Stimulated activated CD4-positive, alpha-beta T cell treated with anti-CD3 and anti-CD28 coated beads, Interleukin-1b, Interleukin-23, amount 100 ng/mL, for 1 hour (primary cell): ENCODE data around the gene LSM4.

ENCODE experiments used
- DNase-seq, 2 donors: peaks; one replicate each; pipeline ENCODE4 v3.0.0-alpha.2; 2020; ENCODE audit warnings: low read depth in 2 of 2

Gene LSM4

DNA sequence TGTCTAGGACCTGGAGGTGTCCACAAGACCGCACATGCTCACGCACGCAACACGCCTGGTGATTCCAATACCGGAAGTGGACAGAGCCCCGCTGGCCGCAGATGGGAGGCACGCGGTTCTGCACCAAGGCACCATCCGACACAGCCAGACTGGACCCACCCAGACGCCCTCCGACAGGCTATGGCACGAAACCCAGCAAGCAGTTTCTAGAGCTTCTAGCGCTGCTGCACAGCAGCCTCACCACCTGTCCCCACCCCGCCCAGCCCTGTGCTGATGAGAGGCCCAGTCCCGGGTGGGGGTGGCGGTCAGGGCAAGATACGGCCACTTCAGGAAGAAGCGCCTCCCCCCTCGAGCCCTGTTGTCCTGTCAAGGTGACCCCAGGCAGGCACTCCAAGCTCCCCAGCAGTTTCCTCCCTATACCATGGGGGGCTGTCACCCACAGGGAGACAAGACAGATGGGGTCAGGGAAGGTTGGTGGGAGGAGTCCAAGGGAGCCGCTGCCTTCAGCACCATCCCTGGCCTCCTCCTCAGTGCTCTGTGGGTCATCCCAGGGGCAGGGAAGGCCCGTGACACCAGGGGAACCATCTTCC, 11.3 kb downstream of the LSM4 start:
- DNase-seq, result no peak

DNA sequence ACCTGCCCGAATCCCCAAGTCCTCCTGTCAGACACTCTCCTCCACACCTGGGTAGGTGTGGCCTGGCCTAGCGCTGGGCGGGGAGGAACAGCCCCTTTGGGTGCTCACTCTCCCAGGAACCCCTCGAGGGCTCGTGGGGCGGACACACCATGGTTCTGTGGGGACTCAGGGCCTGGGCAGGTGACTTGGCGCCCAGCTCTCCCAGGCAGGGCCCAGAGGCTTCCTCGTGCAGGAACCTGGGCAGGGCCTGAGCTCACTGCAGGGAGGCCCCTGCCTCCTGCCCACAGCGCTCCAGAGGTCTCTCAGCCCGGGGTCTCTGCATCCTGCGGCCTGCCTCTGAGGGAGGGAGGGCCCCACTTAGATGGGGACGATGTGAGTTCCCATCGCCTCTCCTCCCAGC, 11.9 kb downstream of the LSM4 start:
- DNase-seq, result no peak

- no peak for DNase-seq
Measured at GRCh38 chr19:18310118-18310909, 12.6 kb downstream of the LSM4 start.

GRCh38 chr19:18309525-18310064, 13.3 kb downstream of the LSM4 start:
- no peak for DNase-seq

DNA sequence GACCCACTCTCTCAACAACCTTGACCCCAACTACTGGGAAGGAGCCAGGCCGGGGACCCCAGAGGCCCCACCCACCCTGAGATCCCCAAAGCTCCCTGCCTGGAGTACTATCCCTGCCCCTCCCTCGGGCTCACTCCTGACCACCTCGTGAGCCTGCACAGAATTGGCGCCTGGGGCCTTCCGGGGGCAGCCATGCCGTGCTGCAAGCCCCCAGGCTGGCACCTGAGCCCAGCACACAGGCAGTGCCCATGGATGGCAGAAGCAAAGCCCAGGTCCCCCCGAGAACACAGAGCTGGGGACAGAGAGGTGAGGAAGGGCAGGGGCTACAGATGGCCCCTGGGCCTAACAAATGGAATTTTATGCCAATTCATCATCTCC, 13.9 kb downstream of the LSM4 start:
- DNase-seq, result no peak

DNA sequence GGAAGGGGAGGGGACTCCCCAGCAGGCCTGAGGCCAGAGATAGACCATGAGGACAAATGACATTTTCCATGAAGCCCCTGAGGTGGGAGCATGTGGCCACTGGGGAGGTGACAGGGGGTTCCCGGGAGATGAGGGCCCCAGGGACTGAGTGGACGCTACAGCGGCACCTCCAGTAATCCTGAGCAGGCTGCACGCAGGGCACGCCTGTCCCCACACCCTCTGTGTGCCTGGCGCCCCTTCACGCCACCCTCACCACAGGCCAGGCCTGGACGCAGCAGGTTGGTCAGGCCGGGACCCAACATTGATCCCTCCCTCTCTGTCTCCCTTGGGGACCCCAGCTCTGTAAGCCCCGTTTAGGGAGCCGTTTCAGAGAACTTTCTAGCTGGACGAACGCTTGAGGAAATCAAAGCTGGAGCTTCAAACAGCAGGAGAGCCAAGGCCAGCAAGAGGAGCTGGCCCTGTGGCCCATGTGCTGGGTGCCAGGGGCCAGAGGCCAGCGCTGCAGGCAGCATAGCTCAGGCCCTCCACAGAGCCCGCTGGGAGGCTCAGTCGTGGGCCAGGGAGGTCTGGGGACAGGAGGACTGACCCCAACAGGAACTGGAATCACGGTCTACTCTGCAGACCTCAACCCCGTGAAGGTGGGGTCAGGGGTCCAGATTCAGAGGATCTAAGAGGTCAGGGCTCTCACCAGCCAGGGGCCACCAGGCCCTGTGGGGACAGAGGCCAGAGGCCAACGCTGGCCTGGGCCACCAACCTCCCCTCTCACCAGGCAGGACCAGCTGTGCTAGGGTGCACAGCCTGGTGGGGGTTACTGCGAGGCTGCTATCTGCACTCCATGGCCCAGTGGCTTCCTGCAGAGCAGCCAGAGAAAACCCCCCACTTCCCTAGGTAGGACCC, 14.6 kb downstream of the LSM4 start:
- DNase-seq, result no peak

- DNase-seq, result no peak
Measured at GRCh38 chr19:18307271-18307681, 15.6 kb downstream of the LSM4 start.

DNA sequence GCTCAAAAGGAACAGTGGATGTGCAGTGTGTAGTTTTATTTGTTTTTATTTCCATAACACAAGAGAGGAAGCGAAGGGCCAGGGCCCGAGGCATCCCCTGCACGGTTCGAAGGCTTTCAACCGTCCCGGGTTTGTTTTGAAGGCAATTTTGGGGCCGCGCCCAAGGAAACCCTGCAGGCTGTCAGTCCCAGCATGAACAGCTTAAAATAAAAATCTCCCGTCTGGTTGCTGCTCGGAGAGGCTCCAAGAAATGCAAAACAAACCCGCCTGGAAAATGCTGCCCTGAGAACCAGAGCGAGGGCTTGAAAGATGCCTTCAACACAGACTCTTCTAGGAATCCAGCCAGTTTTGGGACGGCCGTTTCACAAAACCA, 16.0 kb downstream of the LSM4 start:
- DNase-seq, result no peak

- no peak for DNase-seq
Measured at GRCh38 chr19:18306209-18306887, 16.5 kb downstream of the LSM4 start.

DNA sequence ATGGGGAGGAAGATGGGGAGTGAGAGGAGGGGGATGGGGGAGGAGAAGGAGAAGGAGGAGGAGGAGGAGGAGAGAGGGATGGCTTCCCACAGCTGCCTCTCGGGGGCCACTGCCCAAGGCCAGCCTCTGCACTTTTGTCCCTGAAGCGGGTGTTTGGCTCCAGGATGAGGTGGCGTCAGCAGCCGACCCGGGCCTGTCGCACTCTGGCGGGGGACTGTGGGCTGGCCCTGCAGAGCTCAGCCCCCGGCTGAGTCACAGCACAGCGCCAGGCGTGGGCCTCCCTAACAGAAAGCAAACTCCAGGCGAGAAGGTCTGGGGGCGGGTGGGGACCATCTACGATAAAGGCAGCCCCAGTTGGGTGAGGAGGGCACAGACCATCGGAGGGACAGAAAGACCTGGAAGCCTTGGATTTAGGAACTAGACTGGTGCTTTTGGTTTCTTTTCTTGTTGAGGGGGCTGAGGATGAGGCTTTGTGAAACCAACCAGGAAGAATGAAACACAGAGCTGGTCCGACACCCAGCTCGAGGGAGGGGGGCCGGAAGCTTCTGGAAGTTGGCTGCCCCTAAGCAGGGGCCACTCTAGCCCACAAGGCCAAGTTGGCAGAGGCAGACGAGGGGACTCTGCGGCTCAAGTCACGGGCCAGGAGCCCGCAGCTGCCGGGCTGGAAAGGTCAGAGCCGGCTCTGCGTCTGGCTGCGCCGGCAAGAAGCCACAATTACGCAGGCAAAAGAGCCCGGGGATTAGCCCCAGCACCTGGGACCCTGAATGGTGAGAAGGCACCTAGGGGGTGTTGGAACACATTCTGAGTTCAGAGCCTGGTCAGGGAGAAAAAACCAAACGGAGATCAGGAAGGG, 18.2 kb downstream of the LSM4 start:
- peak; percentile 57 to 64 for DNase-seq

DNA sequence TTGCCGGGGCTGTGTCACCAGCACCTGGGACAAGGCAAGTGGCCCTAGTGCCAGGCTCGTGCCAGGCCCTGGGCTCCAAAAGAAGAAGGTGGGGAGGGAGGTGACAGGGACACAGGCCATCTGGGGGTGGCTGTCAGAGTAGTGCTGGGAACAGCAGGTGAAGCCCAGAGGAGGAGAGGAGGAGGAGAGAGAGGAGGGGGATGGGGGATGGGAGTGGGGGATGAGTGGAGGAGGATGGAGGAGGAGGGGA, 18.7 kb downstream of the LSM4 start:
- DNase-seq, result no peak

DNA sequence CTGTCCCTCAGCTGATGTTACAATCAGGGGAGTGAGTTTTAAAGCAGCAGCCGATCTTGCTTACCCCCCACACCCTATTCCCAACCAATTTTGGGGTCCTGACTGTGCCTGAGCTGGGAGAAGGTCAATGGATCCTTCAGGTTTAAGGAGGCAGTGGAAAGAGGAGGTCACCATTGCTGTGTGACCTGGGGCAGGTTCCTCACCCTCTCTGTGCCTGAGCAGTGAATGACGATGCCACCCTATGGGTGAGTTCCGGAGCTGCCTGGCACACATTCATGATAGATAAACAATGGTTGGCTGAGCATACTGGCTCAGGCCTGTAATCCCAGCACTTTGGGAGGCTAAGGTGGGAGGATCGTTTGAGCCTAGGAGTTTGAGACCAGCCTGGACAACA, 21.2 kb downstream of the LSM4 start:
- DNase-seq, result no peak

GRCh38 chr19:18300930-18301717, 21.8 kb downstream of the LSM4 start:
- no peak for DNase-seq

GRCh38 chr19:18299654-18300053, 23.2 kb downstream of the LSM4 start:
- DNase-seq, result no peak

- no peak for DNase-seq
Measured at GRCh38 chr19:18298601-18299000, 24.3 kb downstream of the LSM4 start.

GRCh38 chr19:18297308-18297707, 25.6 kb downstream of the LSM4 start:
- DNase-seq, result no peak

- DNase-seq, result no peak
Measured at GRCh38 chr19:18295034-18295451, 27.8 kb downstream of the LSM4 start.

- DNase-seq, result peak; percentile 73 to 77
Measured at GRCh38 chr19:18294467-18294864, 28.4 kb downstream of the LSM4 start.

DNA sequence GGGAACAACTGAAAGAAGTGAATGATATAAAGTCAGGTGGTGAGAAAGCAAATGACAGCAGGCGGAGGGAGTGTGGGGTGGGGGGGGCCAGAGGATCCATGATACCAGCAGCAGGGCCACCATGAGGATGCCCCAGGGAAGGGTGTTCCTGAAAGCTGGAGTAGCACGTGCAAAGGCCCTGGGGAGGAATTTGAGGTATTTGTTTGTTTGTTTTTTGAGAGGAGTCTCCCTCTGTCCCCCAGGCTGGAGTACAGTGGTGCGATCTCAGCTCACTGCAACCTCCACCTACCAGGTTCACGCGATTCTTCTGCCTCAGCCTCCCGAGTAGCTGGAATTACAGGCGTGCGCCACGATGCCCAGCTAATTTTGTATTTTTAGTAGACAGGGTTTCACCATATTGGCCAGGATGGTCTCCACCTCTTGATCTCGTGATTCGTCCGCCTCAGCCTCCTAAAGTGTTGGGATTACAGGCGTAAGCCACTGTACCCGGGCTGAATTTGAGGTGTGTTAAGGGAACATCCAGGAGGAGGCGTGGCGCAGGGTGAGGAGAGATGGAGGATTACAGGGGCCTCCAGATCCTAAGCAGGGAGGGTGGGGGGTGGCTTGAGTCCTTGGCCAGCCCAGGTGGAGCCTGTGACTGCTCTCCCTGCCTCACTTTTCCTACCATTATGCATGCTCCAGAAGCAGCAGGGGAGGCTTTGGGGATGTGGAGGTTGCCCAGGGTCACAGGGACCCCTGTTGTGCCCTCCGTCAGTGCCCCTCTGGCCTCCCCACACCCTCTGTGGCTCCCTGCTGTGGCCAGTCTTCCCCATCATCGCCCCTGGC, 29.0 kb downstream of the LSM4 start:
- DNase-seq, result no peak
